T-helper 9 cell (primary cell): ENCODE results near the gene ACHE.
"Not testable (repeated sequence)": the region's sequence is repeated elsewhere in the genome, so short reads cannot be mapped to it uniquely, and the experiment has no call there.

ENCODE experiments used
- DNase-seq: peaks from one replicate; pipeline ENCODE4 v3.0.0-alpha.2; 2020

Gene ACHE

DNA sequence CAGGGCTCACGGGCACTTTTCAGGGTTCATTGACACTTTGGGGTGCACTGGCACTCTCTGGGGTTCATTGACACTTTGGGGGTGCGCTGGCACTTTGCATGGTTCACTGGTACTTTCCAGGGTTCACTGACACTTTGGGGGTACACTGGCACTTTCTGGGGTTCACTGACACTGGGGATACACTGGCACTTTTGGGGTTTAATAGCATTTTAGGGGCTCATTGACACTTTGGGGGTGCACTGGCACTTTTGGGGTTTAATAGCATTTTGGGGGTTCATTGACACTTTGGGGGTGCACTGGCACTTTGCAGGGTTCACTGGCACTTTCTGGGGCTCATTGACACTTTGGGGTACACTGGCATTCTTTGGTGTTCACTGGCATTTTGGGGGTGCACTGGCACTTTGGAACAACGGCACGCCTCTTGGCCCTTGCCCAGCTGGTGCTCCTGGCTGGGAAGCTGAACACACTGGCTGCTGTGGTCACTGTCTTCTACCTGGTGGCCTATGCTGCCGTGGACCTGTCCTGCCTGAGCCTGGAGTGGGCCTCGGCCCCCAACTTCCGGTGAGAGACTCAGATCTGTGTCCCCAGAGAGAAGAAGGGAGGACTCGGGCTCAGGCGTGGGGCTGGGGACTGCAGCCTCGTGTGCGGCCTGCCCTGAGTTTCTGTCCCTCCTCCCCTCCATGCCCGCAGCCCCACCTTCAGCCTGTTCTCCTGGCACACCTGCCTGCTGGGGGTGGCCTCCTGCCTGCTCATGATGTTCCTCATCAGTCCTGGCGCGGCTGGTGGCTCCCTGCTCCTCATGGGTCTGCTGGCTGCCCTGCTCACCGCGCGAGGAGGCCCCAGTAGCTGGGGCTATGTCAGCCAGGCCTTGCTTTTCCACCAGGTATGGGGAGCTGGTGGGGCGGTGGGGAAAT is 34.7 kb downstream of the ACHE start:
- DNase-seq: no peak

DNA sequence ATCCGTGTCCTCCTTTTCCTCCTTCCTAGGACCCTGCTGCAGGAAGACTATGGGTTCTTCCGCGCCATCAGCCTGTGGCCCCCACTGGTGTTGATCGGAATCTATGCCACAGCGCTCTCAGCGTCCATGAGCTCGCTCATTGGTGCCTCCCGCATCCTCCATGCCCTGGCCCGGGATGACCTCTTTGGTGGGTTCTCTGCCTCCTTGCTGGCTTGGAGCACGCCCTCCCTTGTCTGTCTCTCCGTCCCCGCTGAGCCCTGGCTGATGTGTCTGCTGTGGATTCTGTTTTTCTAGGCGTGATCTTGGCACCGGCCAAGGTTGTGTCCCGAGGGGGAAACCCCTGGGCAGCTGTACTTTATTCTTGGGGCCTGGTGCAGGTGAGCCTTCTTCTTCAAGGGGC is 35.8 kb downstream of the ACHE start:
- DNase-seq: no peak

DNA sequence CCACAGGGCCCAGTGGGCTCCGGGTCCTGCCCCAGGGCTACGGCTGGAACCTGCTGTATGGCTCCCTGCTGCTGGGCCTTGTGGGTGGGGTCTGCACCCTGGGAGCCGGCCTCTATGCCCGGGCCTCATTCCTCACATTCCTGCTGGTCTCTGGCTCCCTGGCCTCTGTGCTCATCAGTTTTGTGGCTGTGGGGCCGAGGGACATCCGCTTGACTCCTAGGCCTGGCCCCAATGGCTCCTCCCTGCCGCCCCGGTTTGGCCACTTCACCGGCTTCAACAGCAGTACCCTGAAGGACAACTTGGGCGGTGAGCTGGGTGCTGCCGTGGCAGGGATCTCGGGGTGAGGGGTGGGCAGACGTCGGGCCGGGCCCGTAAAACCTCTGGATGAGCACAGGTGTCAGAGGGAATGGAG is 38.8 kb downstream of the ACHE start:
- DNase-seq: no peak

DNA sequence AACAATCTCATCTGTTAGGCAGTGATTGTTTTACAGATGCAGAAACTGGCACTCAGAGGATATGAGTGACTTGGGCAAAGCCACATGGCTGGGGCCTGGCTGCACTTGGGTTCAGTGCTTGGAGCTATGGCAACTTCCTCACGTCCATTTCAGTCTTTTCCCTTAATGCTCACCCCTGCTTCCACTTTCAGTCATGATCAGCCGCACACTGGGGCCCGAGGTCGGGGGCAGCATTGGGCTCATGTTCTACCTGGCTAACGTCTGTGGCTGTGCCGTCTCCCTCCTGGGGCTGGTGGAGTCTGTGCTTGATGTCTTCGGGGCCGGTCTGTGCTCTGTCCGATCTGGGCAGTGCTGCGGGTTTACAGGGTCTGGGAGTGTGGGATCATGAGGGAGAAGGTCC is 40.2 kb downstream of the ACHE start:
- no peak for DNase-seq

DNA sequence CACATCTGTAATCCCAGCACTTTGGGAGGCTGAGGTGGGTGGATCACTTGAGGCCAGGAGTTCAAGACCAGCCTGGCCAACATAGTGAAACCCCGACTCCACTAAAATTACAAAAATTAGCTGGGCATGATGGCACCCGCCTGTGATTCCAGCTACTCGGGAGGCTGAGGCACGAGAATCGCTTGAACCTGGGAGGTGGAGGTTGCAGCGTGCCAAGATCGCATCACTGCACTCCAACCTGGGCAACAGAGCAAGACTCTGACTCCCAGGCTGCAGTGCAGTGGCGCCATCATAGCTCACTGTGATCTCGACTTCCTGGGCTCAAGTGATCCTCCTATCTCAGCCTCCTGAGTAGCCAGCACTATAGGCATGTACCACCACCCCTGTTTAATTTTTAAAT is 40.8 kb downstream of the ACHE start:
- DNase-seq: not testable (repeated sequence)

DNA sequence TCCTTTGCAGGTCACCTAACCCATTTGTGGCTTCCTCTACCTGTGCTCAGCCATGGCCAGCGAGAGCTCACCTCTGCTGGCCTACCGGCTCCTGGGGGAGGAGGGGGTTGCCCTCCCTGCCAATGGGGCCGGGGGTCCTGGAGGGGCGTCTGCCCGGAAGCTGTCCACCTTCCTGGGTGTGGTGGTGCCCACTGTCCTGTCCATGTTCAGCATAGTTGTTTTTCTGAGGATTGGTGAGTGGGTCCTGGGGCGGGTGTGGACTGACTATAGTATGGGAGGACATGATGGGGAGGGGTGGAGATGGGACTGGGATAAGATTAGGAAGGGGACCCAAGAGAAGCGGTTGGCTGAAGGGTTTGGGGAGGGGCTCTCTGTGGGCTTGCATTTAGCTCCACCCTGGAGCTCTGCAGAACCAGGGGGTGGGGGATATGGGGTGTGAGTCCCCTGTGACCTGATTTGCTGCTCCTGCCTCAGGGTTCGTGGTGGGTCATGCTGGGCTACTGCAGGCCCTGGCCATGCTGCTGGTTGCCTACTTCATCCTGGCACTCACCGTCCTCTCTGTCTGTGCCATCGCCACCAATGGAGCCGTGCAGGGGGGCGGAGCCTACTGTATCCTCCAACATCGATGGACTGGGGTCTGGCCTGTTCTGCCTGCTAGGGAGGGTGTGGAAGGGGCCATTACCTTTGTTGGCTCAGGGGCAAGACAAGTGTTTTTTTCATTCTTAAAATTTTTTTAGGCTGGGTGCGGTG is 41.4 kb downstream of the ACHE start:
- DNase-seq: no peak

DNA sequence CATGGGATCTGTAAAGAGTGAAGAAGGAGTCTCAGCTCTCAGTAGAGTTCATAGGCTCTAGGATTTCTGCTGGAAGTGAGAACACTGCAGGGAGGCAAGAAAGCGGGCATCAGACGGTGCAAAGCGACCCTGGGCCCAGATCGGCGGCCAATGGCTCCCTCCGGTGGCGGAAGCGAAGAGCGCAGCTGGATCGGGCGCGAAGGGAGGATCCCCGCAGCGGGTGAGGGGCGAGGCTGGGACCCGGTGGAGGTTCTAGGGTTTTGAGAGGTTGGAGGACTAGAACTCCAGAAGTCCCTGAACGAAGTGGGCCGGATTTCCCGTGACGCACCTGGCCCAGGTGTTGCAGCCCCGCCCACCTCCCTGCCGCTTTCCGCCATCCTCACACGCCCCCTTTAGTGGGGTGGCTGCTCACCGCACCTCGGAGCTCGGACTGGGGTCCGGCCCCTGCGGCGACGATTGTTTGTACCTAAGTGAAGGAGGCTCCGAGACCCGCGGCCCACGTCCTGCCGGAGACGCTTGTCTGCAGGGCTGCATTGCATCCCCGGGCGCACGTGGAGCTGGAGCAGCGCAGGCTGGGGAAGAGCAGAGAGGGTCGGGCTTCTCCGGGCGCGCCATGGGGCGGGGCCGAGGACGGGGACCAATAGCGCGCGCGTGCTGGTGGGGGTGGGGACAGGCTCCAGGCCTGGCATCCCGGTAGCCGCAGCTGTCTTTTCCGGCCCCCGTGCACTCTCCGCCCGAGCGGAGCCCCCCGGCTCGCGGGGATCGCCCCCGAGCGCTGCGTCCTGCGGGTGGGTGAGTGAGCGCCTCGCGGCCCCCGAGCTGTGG is 43.4 kb downstream of the ACHE start, which contains the start of gene SLC12A9:
SLC12A9 (plus strand) TSS at position 666 of the 825 bp plus-strand sequence. CDS start 1,485 bp downstream, outside the sequence.
- peak; percentile 79 for DNase-seq

DNA sequence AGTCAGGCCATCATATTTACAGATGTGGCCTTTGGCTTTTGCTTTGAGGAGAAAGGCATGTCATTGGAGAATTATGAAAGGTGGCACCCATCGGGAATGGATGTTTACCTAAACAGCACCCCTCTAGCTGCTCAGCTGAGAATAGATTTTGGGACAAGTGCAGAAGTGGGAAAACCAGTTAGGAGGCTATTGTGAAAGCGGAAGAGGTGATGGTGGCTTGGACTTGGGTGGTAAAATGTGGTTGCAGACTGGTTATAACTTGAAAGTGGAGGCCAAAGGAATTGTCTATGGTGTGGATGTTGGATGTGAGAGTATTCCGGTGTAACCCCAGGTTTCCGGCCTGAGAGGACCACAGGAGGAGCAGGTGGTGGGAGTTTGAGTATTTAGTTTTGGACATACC is 48.3 kb downstream of the ACHE start:
- no peak for DNase-seq

DNA sequence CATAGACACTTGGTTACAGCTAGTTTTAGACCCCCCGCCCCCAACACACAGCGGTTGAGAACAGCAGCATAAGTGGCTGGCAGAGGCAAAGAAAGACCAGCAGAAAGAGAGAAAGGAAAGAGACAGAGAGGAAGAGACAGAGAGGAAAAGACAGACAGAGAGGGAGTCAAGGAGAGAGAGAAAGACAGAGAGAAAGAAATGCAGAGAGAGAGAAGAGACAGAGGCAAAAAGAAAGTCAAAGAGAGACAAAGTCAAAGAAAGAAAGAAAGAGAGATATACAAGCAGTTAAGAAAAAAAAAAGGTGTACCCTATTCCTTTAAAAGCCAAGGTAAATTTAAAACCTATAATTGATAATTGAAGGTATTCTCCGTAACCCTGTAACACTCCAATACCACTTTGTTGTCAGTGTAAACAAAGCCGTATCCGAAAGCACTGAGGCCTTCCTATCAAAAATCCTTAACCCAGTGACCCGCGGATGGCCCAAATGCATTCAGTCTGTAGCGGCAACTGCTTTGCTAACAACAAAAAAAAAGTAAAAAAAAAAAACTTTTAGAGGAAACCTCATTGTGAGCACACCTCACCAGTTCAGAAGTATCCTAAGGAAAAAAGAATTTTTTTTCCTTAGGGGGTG is 55.1 kb downstream of the ACHE start:
- no peak for DNase-seq
